NCI-H128 (cell line): Measurements from ENCODE around the gene ZNF12.
A peak's percentile ranks its signal among the peaks of the same experiment; 100 is the strongest.
"Not testable (repeated sequence)": the region's sequence is repeated elsewhere in the genome, so short reads cannot be mapped to it uniquely, and the experiment has no call there.

ENCODE experiments used
- DNase-seq: peaks from one replicate; lab custom pipeline; 2025; ENCODE audit not compliant: unreplicated experiment; lab: John Stamatoyannopoulos, UW

ZNF12 gene

GRCh38 chr7:6706666-6707407 lies at the start of gene ZNF12:
Gene ZNF12, minus strand, starts transcription at chr7:6706947. Its CDS starts 1,774 bp downstream, at chr7:6705173.
- DNase-seq: peak; percentile 76

GRCh38 chr7:6753964-6754363 lies 47.2 kb upstream of the ZNF12 start, which contains the start of gene RSPH10B2:
Gene RSPH10B2, plus strand, starts transcription at chr7:6754103. Its CDS starts 3,575 bp downstream, at chr7:6757678.
- not testable (repeated sequence) for DNase-seq

- not testable (repeated sequence) for DNase-seq
Measured at GRCh38 chr7:6750173-6750572, 43.4 kb upstream of the ZNF12 start.

- DNase-seq: not testable (repeated sequence)
Measured at GRCh38 chr7:6749335-6749734, 42.6 kb upstream of the ZNF12 start.

GRCh38 chr7:6744410-6745100 lies 37.8 kb upstream of the ZNF12 start:
- DNase-seq: not testable (repeated sequence)

DNA sequence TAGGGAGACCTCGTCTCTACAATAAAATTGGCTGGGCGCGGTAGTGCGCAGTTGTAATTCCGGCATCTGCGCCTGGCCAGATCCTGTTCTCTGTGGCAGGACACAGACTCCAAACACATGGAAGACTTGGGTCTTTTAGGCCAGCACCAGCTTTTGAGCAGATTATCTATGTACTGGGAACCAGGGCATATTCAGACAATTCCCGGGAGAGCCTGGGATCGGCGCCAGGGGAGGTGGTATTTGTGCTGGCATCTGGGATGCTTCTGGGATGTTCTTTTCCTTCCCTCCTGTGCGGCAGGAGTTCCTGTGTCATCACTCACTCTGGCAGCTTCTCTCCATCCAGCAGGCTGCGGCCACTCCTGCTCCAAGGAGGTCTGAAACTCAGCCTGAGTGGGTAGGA lies 31.7 kb upstream of the ZNF12 start:
- DNase-seq: not testable (repeated sequence)

DNA sequence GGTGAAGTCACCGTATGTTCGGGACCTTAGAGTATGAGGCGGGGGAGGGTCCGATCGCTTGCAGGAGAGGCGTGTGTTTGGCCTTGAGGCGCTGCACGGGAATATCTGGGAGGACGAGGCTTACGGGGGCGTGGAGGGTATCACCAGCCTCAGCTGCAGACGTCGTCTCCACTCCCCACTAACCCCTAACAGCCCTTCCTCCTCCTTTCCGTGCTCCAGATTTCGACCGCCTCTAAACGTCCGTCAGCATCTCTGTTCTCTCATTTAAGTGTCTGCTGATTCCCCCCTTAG lies 23.5 kb upstream of the ZNF12 start:
- DNase-seq: no peak

DNA sequence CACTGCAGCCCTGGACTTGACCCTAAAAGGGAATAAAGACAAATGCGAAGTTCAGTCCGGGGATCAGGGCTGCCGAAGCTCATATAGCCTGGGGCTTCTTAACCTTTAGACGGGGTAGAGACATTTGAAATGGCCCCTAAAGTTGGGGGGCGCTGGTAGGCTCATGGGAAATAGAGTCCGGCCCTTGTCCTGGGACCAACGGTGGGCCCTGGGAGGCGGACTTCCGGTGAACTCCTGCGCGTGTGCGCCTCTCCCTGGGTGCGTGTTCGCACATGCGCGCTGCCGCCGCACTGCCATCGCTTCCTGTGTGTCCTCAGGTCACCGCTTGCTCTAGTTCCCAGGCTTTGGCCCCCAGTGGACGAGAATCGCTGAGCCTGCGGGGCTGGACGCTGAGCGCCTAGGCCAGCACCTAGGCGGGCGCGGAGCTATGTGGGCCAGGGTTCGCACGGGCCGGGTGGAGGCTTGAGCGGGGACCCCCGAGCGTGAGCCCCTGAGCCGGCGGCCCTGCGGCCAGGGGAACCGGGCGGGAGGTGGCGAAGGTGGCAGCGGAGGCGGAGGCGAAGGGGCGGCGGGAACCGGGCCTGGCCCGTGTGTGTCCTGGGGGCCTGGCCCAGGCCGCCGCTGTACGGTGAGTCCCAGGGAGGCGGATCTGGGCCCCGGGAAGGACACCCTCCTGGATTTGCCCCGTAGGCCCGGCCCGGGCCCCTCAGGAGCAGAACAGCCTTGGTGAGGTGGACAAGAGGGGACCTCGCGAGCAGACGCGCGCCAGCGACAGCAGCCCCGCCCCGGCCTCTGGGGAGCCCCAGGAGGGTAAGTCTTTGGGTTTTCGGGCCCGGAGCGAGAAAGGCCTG lies 23.0 kb upstream of the ZNF12 start:
- DNase-seq: peak; percentile 78

DNA sequence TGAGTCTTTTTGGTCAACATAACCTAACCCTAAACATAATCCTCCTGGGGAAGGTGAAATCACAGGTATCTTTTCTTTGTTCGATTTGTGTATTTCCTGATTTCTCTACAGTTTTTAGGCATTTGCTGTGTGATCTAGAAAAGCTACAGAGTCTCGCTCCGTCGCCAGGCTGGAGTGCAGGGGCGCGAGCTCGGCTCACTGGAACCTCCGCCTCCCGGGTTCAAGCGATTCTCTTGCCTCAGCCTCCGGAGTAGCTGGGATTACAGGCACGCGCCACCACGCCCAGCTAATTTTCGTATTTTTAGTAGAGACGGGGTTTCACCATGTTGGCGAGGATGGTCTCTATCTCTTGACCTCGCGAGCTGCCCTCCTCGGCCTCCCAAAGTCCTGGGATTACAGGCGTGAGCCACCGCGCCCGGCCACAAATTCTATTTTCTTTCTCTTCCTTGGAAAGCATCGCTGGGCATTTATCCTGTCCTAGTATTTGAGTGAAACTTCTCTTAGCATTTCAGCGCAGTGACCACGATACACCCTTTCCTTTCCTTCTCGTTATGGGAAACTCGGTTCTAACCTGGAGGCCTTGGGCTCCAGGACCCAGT lies 22.2 kb upstream of the ZNF12 start:
- DNase-seq: not testable (repeated sequence)

- no peak for DNase-seq
Measured at GRCh38 chr7:6727663-6728062, 20.9 kb upstream of the ZNF12 start.

GRCh38 chr7:6726341-6726740 lies 19.6 kb upstream of the ZNF12 start:
- not testable (repeated sequence) for DNase-seq

GRCh38 chr7:6725003-6725402 lies 18.3 kb upstream of the ZNF12 start:
- DNase-seq: no peak

DNA sequence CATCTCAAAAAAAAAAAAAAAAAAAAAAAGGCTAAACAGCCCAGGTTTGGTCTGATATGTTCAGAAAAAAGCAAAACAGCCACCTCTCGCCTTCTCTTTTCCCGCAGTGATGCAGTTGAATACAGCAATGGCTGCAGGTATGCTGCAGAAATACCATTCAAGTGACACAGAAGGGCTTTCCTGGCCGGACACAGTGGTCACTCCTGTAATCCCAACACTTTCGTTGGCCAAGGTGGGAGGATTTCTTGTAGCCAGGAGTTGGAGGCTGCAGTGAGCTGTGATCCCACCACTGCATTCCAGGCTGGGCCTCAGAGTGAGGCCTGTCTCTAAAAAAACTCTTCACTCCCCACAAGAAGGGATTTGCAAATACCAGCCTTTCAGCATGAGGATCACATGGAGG lies 17.6 kb upstream of the ZNF12 start:
- DNase-seq: not testable (repeated sequence)

GRCh38 chr7:6718124-6718523 lies 11.4 kb upstream of the ZNF12 start:
- DNase-seq: no peak

- DNase-seq: not testable (repeated sequence)
Measured at GRCh38 chr7:6715898-6716297, 9.2 kb upstream of the ZNF12 start.

DNA sequence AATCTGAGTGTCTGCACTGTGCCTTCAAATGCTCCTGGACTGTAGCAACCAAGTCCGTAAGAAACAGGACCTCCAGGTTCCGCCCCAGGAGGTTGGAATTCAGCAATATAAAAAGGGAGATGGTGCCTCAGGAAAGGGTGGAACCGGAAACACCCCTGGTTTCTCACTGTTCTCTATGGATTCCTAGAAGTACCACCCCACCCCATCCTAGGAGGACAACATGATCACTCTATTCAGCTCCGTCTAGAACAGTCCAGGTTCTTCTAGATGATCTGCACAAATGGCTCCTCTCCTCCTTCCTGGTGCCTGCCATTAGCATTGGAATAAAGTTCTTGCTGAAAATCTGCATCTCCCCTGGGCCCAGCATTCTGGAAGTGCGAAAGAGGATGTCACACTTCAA lies 7.6 kb upstream of the ZNF12 start:
- no peak for DNase-seq

- DNase-seq: no peak
Measured at GRCh38 chr7:6709808-6710207, 3.1 kb upstream of the ZNF12 start.

- no peak for DNase-seq
Measured at GRCh38 chr7:6708304-6708703, 1.6 kb upstream of the ZNF12 start.

GRCh38 chr7:6705959-6706665 lies 635 bp downstream of the ZNF12 start:
- no peak for DNase-seq

- no peak for DNase-seq
Measured at GRCh38 chr7:6701860-6702259, 4.9 kb downstream of the ZNF12 start.

GRCh38 chr7:6700793-6701192 lies 6.0 kb downstream of the ZNF12 start:
- no peak for DNase-seq
